Epithelial cell of esophagus (primary cell): Measurements from ENCODE around the gene WBP2NL.
"Not testable (repeated sequence)": the region's sequence is repeated elsewhere in the genome, so short reads cannot be mapped to it uniquely, and the experiment has no call there.

Experiments used
- DNase-seq: peaks from one replicate; pipeline ENCODE4 v3.0.0; 2010; ENCODE audit warnings: low read depth
- H3K4me3 ChIP-seq: 2 replicates; pipeline ENCODE4 v1.5.1; 2011; ENCODE audit warnings: mild to moderate bottlenecking, low read length, control low read depth
- CTCF ChIP-seq: IDR thresholded peaks from 2 replicates; pipeline ENCODE4 v1.5.1; 2011; ENCODE audit warnings: low read depth, mild to moderate bottlenecking, low read length, control low read depth, inconsistent platforms; ENCODE audit not compliant: insufficient read depth; ENCODE audit errors: missing control alignments

Gene WBP2NL

GRCh38 chr22:41998361-41999261 is at the start of gene WBP2NL:
Gene WBP2NL (plus strand): TSS chr22:41998788. CDS start chr22:41998819, 31 bp downstream.
- peak; percentile 83 for DNase-seq
- H3K4me3 ChIP-seq, result peak within 1 kb of the TSS; percentile 60
- no peak for TF ChIP-seq CTCF

GRCh38 chr22:41948928-41949296 is 49.7 kb upstream of the WBP2NL start:
- not testable (repeated sequence) for H3K4me3 ChIP-seq, DNase-seq

- TF ChIP-seq CTCF, result no peak
- H3K4me3 ChIP-seq, result no peak overlapping the region
- DNase-seq, result no peak
These were observed 49.2 kb upstream of the WBP2NL start for GRCh38 chr22:41949297-41949965.

- DNase-seq, result no peak
- TF ChIP-seq CTCF, result no peak
These were observed 46.6 kb upstream of the WBP2NL start, which contains the start of gene SMIM45 for GRCh38 chr22:41951898-41952474. Gene SMIM45 (plus strand): TSS chr22:41952150.

GRCh38 chr22:41952713-41953112 is 45.9 kb upstream of the WBP2NL start:
- peak; percentile 30 for DNase-seq

More at GRCh38 chr22:41951898-41952474, 46.6 kb upstream of the WBP2NL start, which contains the start of gene SMIM45:
- no peak within 1 kb of the TSS for H3K4me3 ChIP-seq

GRCh38 chr22:41957941-41958556 is 40.5 kb upstream of the WBP2NL start:
- peak overlapping the region; percentile 2 for H3K4me3 ChIP-seq
- TF ChIP-seq CTCF, result no peak
- DNase-seq, result no peak

More at GRCh38 chr22:41952713-41953112, 45.9 kb upstream of the WBP2NL start:
- H3K4me3 ChIP-seq, result no peak overlapping the region
- TF ChIP-seq CTCF, result no peak

GRCh38 chr22:41963453-41964111 is 35.0 kb upstream of the WBP2NL start:
- no peak for TF ChIP-seq CTCF
- no peak for DNase-seq
- H3K4me3 ChIP-seq, result no peak overlapping the region
